Naive thymus-derived CD4-positive, alpha-beta T cell (primary cell): Measurements from ENCODE around the gene KCTD11. TPM values are rescaled to one million over a fixed set of nuclear protein-coding genes. Genes with fewer than 3 reads are reported as not detected.

Experiments
- ATAC-seq: fragments of 150-1000 bp; cut with Tn5 transposase; 2 replicates; pipeline ENCODE4 v1.10.0; 2021; ENCODE audit warnings: mild to moderate bottlenecking, moderate library complexity
- CTCF ChIA-PET: fragments of 350-600 bp; sonication (Branson Sonifier 250); formaldehyde crosslinking; loops from one replicate; lab custom pipeline; 2021; ENCODE audit warnings: antibody characterized with exemption; lab: Charles Lee
- POLR2A ChIA-PET: fragments of 350-600 bp; sonication (Branson Sonifier 250); formaldehyde crosslinking; loops from one replicate; lab custom pipeline; 2021; ENCODE audit warnings: antibody characterized with exemption, inconsistent platforms; lab: Charles Lee
- DNase-seq, 9 donors: peaks; one replicate each; pipeline versions ENCODE4 v3.0.0 to v3.0.0-alpha.2; 2020 to 2022; ENCODE audit warnings: mixed read lengths in 1 of 9
- H3K27ac ChIP-seq: one replicate; pipeline ENCODE4 v1.7.0; 2013; ENCODE audit warnings: mild to moderate bottlenecking, low read depth, low read length, moderate library complexity
- H3K27me3 ChIP-seq, 2 donors: one replicate each; pipeline ENCODE4 v1.7.0; 2013; ENCODE audit warnings: low read length in 2 of 2, mild to moderate bottlenecking in 2 of 2, moderate library complexity in 2 of 2; ENCODE audit not compliant: control insufficient read depth in 2 of 2, insufficient read depth in 2 of 2
- H3K36me3 ChIP-seq, 3 experiments: 1 replicate in 2 of 3; 2 replicates in 1 of 3; pipeline ENCODE4 v1.7.0; 2013; ENCODE audit warnings: low read length in 3 of 3, mild to moderate bottlenecking in 3 of 3, moderate library complexity in 1 of 3; ENCODE audit not compliant: insufficient read depth in 3 of 3, control insufficient read depth in 2 of 3
- H3K4me1 ChIP-seq, 2 donors: one replicate each; pipeline ENCODE4 v1.7.0; 2013; ENCODE audit warnings: low read length in 2 of 2, mild to moderate bottlenecking in 2 of 2, moderate library complexity in 1 of 2; ENCODE audit not compliant: control insufficient read depth in 2 of 2, insufficient read depth in 2 of 2
- H3K4me3 ChIP-seq: 2 replicates; pipeline ENCODE4 v1.7.0; 2013; ENCODE audit warnings: mild to moderate bottlenecking, low read length
- H3K9me3 ChIP-seq, 3 experiments: 1 replicate in 2 of 3; 2 replicates in 1 of 3; pipeline ENCODE4 v1.7.0; 2013; ENCODE audit warnings: low read length in 3 of 3; ENCODE audit not compliant: control insufficient read depth in 2 of 3
- H3K27ac Mint-ChIP-seq, 9 donors: one replicate each; pipeline ENCODE4 v1.8.0; 2020 to 2022; ENCODE audit warnings: mixed read lengths in 9 of 9, mild to moderate bottlenecking in 8 of 9, moderate library complexity in 5 of 9, inconsistent platforms in 2 of 9
- H3K27me3 Mint-ChIP-seq, 5 donors: one replicate each; pipeline ENCODE4 v1.8.0; 2021 to 2022; ENCODE audit warnings: mixed read lengths in 5 of 5, mild to moderate bottlenecking in 1 of 5
- H3K36me3 Mint-ChIP-seq, 5 donors: one replicate each; pipeline ENCODE4 v1.8.0; 2020 to 2022; ENCODE audit warnings: mixed read lengths in 5 of 5, mild to moderate bottlenecking in 3 of 5, inconsistent platforms in 1 of 5
- H3K4me1 Mint-ChIP-seq, 7 donors: one replicate each; pipeline ENCODE4 v1.8.0; 2020 to 2022; ENCODE audit warnings: mixed read lengths in 7 of 7, mild to moderate bottlenecking in 3 of 7, inconsistent platforms in 1 of 7
- H3K4me3 Mint-ChIP-seq, 10 donors: one replicate each; pipeline ENCODE4 v1.8.0; 2020 to 2022; ENCODE audit warnings: mild to moderate bottlenecking in 10 of 10, mixed read lengths in 10 of 10, moderate library complexity in 6 of 10, inconsistent platforms in 2 of 10
- H3K9me3 Mint-ChIP-seq, 11 donors: one replicate each; pipeline ENCODE4 v1.8.0; 2020 to 2022; ENCODE audit warnings: mixed read lengths in 11 of 11, mild to moderate bottlenecking in 4 of 11, inconsistent platforms in 1 of 11, moderate library complexity in 1 of 11
- intact Hi-C, 2 donors: fragments of 100-400 bp; cut with micrococcal nuclease; formaldehyde crosslinking; loops; one replicate each; pipeline ENCODE4 v1.15.1; 2023
- polyA plus RNA-seq, 2 donors: library from polyadenylated mRNA; unstranded; fragments of 300-500 nt; fragmentation: Illumina TruSeq; gene quantifications; one replicate each; pipeline ENCODE4 v1.2.3, GENCODE V29; 2021
- total RNA-seq, 6 experiments: library from RNA in 5 of 6; stranded (reverse) in 5 of 6; gene quantifications; 1 replicate in 5 of 6; 2 replicates in 1 of 6; pipeline ENCODE4 v1.2.3 and lab custom pipeline; 2021 to 2026

Gene KCTD11
- total and polyA plus RNA-seq, 7 experiments from 2014 or later, result 0.83 to 13.7 (median 2.7) TPM

- Histone ChIP-seq H3K9me3 (no peaks in the 10 kb centered on the region), H3K36me3 (no peaks in the 10 kb centered on the region), H3K4me3 (no peak overlapping the region), H3K27me3 (no peaks in the 10 kb centered on the region), H3K4me1 (peaks cover 6% of the 10 kb centered on the region in 2 donors), H3K27ac (no peak overlapping the region)
- Mint-ChIP-seq H3K27me3 (no peaks in the 10 kb centered on the region), H3K27ac (peak overlapping the region in 2 of 9 donors; percentile 17 to 49), H3K4me1 (peaks cover 5 to 23% (median 16%) of the 10 kb centered on the region in 7 donors), H3K36me3 (peaks cover 0 to 4% (median 0%) of the 10 kb centered on the region in 5 donors), H3K4me3 (no peak overlapping the region), H3K9me3 (no peaks in the 10 kb centered on the region)
- ATAC-seq (no peak), DNase-seq (no peak)
- ChIA-PET POLR2A (interaction anchor here (0.6 to 2.1 kb wide), 5 partner anchors 12 to 87 kb away, joined by 3 to 7 read pairs (median 3); no protein-coding TSS in a partner anchor), CTCF (interaction anchor here (0.7 to 1.7 kb wide), 2 partner anchors 16 to 37 kb away, joined by 5 read pairs; partner anchors contain the start of gene TMEM102)
- intact Hi-C loops, result no loop called here
These were observed 46.6 kb downstream of the KCTD11 start for GRCh38 chr17:7398612-7399011.

DNA sequence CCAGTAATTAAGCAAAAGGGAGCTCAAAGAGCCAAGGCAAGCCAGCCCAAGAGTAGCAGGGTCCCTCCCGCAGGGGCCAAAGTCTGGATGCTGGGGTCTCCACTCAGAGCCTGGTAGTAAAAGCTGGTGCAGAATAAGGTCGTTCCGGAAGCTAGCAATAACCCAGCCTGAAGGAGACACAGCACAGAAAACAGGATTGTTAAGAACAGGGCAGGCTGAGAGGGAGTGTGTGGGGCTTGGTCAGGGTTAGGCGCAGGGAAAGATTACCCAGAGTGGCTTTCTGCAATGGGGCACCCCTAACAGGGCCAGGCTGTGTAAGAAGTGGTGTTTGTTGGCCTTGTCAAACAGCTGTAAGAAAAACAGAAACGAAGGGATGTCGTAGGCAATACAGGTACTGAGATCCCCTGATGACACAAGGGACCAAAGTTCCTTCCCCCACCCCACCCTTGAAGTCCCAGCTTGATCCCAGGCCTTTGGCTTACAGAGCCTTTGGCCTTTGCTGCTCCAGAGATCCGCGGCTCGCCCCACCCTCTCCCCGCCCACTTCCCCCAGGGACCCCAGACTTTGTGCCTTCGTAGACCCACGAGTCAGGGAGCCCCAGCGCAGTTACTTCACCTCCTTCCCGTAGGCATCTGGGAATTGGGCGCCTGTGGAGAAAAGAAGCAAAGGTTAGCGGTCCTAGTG is 51.2 kb downstream of the KCTD11 start:
- peaks cover 7 to 23% (median 20%) of the 10 kb centered on the region in 7 donors for H3K4me1 Mint-ChIP-seq
- Histone ChIP-seq H3K36me3 (peaks cover 0 to 3% (median 0%) of the 10 kb centered on the region in 3 experiments), H3K27me3 (no peaks in the 10 kb centered on the region), H3K27ac (peak overlapping the region; percentile 78), H3K9me3 (no peaks in the 10 kb centered on the region), H3K4me3 (peak overlapping the region; percentile 95), H3K4me1 (peaks cover 6 to 10% of the 10 kb centered on the region in 2 donors)
- peak in 1 of 9 donors; percentile 45 for DNase-seq
- peak overlapping the region; percentile 91 to 100 (median 95) for H3K27ac Mint-ChIP-seq
- peaks cover 0 to 20% (median 0%) of the 10 kb centered on the region in 5 donors for H3K27me3 Mint-ChIP-seq
- H3K36me3 Mint-ChIP-seq, result peaks cover 0 to 4% (median 0%) of the 10 kb centered on the region in 5 donors
- no peak for ATAC-seq
- peak overlapping the region; percentile 87 to 98 (median 96) for H3K4me3 Mint-ChIP-seq
- ChIA-PET CTCF (interaction anchor here (0.9 to 1.1 kb wide), 3 partner anchors 19 to 158 kb away, joined by 3 to 4 read pairs (median 3); no protein-coding TSS in a partner anchor), POLR2A (interaction anchor here (0.6 to 3.7 kb wide), 14 partner anchors 10 to 367 kb away, joined by 3 to 38 read pairs (median 6); partner anchors contain the start of genes ATP1B2, NEURL4, PLSCR3 and POLR2A)
- peaks cover 0 to 1% (median 0%) of the 10 kb centered on the region in 11 donors for H3K9me3 Mint-ChIP-seq
- intact Hi-C loops, result loop anchor here (5.0 kb wide), 3 partner anchors 96 to 169 kb away; partner anchors contain the start of genes CTDNEP1 (in 1 of the 2), EIF5A (in 1 of the 2) and ELP5 (in 1 of the 2)

GRCh38 chr17:7403727-7403976 is 51.7 kb downstream of the KCTD11 start:
- H3K27me3 Mint-ChIP-seq, result peaks cover 0 to 20% (median 0%) of the 10 kb centered on the region in 5 donors

GRCh38 chr17:7403977-7404736 is 52.2 kb downstream of the KCTD11 start, which contains the start of gene TMEM256:
TSS of gene TMEM256 (minus strand) at chr17:7404097. CDS start at chr17:7404084, 13 bp downstream.
- Histone ChIP-seq H3K27ac (peak within 1 kb of the TSS; percentile 78), H3K4me1 (peaks cover 9 to 10% of the 10 kb centered on the region in 2 donors), H3K36me3 (peaks cover 0 to 3% (median 0%) of the 10 kb centered on the region in 3 experiments), H3K9me3 (no peaks in the 10 kb centered on the region), H3K27me3 (no peaks in the 10 kb centered on the region), H3K4me3 (peak within 1 kb of the TSS; percentile 95)
- ATAC-seq (peak; percentile 93), DNase-seq (peak; percentile 79 to 96 (median 91))
- intact Hi-C loops, result loop anchor here (1.0 to 5.0 kb wide), 18 partner anchors 10 to 283 kb away; partner anchors contain the start of genes EIF5A (in 2 of the 2), PLSCR3 (in 2 of the 2), POLR2A (in 2 of the 2) and TMEM102 (in 2 of the 2)
- H3K36me3 Mint-ChIP-seq, result peaks cover 0 to 4% (median 0%) of the 10 kb centered on the region in 5 donors
- ChIA-PET CTCF (interaction anchor here (0.6 to 1.1 kb wide), 5 partner anchors 18 to 185 kb away, joined by 3 to 4 read pairs (median 3); no protein-coding TSS in a partner anchor), POLR2A (interaction anchor here (0.8 to 3.7 kb wide), 17 partner anchors 9 to 283 kb away, joined by 3 to 38 read pairs (median 5); partner anchors contain the start of genes ATP1B2, MPDU1, NEURL4 and PLSCR3)
- peaks cover 0 to 1% (median 0%) of the 10 kb centered on the region in 11 donors for H3K9me3 Mint-ChIP-seq
- H3K4me3 Mint-ChIP-seq, result peak within 1 kb of the TSS; percentile 87 to 98 (median 96)
- peaks cover 8 to 25% (median 21%) of the 10 kb centered on the region in 7 donors for H3K4me1 Mint-ChIP-seq
- peaks cover 0 to 23% (median 0%) of the 10 kb centered on the region in 5 donors for H3K27me3 Mint-ChIP-seq
- H3K27ac Mint-ChIP-seq, result peak within 1 kb of the TSS; percentile 91 to 100 (median 96)

More at GRCh38 chr17:7403727-7403976, 51.7 kb downstream of the KCTD11 start:
- Histone ChIP-seq H3K9me3 (no peaks in the 10 kb centered on the region), H3K27me3 (no peaks in the 10 kb centered on the region), H3K36me3 (peaks cover 0 to 3% (median 0%) of the 10 kb centered on the region in 3 experiments), H3K4me1 (peaks cover 8 to 10% of the 10 kb centered on the region in 2 donors), H3K4me3 (peak overlapping the region; percentile 95), H3K27ac (peak overlapping the region; percentile 78)
- Mint-ChIP-seq H3K27ac (peak overlapping the region; percentile 91 to 100 (median 96)), H3K4me3 (peak overlapping the region; percentile 87 to 98 (median 96)), H3K36me3 (peaks cover 0 to 4% (median 0%) of the 10 kb centered on the region in 5 donors), H3K4me1 (peaks cover 7 to 23% (median 20%) of the 10 kb centered on the region in 7 donors), H3K9me3 (peaks cover 0 to 1% (median 0%) of the 10 kb centered on the region in 11 donors)
- POLR2A ChIA-PET, result interaction anchor here (0.6 to 3.7 kb wide), 18 partner anchors 10 to 368 kb away, joined by 3 to 38 read pairs (median 5); partner anchors contain the start of genes ATP1B2, MPDU1, NEURL4 and PLSCR3
- CTCF ChIA-PET, result interaction anchor here (0.6 to 1.1 kb wide), 5 partner anchors 18 to 157 kb away, joined by 3 to 4 read pairs (median 3); no protein-coding TSS in a partner anchor
- DNase-seq, result no peak
- intact Hi-C loops, result loop anchor here (5.0 kb wide), 3 partner anchors 96 to 169 kb away; partner anchors contain the start of genes CTDNEP1 (in 1 of the 2), EIF5A (in 1 of the 2) and ELP5 (in 1 of the 2)
- ATAC-seq, result peak; percentile 6

Other genes starting within 250 kb of the KCTD11 start
Only the 30 nearest of the 36 such genes appear.
- gene ASGR1, start 172.8 kb upstream of the KCTD11 start, total RNA-seq, result 10 to 100 TPM in 1 of 5 experiments, 1 to 10 TPM in 1, under 1 TPM in 2, not detected in 1; 0.79 to 11.9 (median 1.3) TPM
- not detected for gene ASGR1, start 172.8 kb upstream of the KCTD11 start, polyA plus RNA-seq
- gene DLG4, start 132.3 kb upstream of the KCTD11 start, total RNA-seq, result 10 to 100 TPM; 10.9 to 25.4 (median 16.5) TPM
- gene DLG4, start 132.3 kb upstream of the KCTD11 start, polyA plus RNA-seq, result under 1 TPM; 0.26 to 0.83 TPM
- gene ACADVL, start 132.2 kb upstream of the KCTD11 start, total RNA-seq, result 100 to 1,000 TPM; 287 to 390 (median 339) TPM
- gene ACADVL, start 132.2 kb upstream of the KCTD11 start, polyA plus RNA-seq, result 10 to 100 TPM; 75.3 to 88.4 TPM
- gene DVL2, start 117.6 kb upstream of the KCTD11 start, total RNA-seq, result 10 to 100 TPM; 51.2 to 91.5 (median 52.3) TPM
- gene DVL2, start 117.6 kb upstream of the KCTD11 start, polyA plus RNA-seq, result 10 to 100 TPM; 15.1 to 31.1 TPM
- gene PHF23, start 112.7 kb upstream of the KCTD11 start, total RNA-seq, result 10 to 100 TPM; 12.3 to 58.7 (median 55.2) TPM
- gene PHF23, start 112.7 kb upstream of the KCTD11 start, polyA plus RNA-seq, result 10 to 100 TPM; 16.0 to 41.3 TPM
- 100 to 1,000 TPM; 214 to 427 (median 286) TPM for gene GABARAP, start 109.7 kb upstream of the KCTD11 start, total RNA-seq
- gene GABARAP, start 109.7 kb upstream of the KCTD11 start, polyA plus RNA-seq, result 100 to 1,000 TPM; 656 to 950 TPM
- gene CTDNEP1, start 100.4 kb upstream of the KCTD11 start, total RNA-seq, result 100 to 1,000 TPM in 4 of 5 experiments, 10 to 100 TPM in 1; 96.8 to 173 (median 133) TPM
- 10 to 100 TPM; 38.3 to 45.4 TPM for gene CTDNEP1, start 100.4 kb upstream of the KCTD11 start, polyA plus RNA-seq
- 10 to 100 TPM; 26.9 to 49.1 (median 32.9) TPM for gene ELP5, start 99.9 kb upstream of the KCTD11 start, total RNA-seq
- gene ELP5, start 99.9 kb upstream of the KCTD11 start, polyA plus RNA-seq, result 10 to 100 TPM; 60.4 to 89.9 TPM
- gene CLDN7, start 89.7 kb upstream of the KCTD11 start, total RNA-seq, result 1 to 10 TPM in 2 of 5 experiments, under 1 TPM in 3; 0.29 to 3.8 (median 0.81) TPM
- gene CLDN7, start 89.7 kb upstream of the KCTD11 start, polyA plus RNA-seq, result 1 to 10 TPM; 1.7 to 2.9 TPM
- gene SLC2A4, start 70.4 kb upstream of the KCTD11 start, total RNA-seq, result not detected
- not detected for gene SLC2A4, start 70.4 kb upstream of the KCTD11 start, polyA plus RNA-seq
- under 1 TPM in 3 of 5 experiments, not detected in 2; 0.27 to 0.64 (median 0.40) TPM for gene YBX2, start 57.5 kb upstream of the KCTD11 start, total RNA-seq
- gene YBX2, start 57.5 kb upstream of the KCTD11 start, polyA plus RNA-seq, result not detected
- gene EIF5A, start 44.5 kb upstream of the KCTD11 start, total RNA-seq, result 100 to 1,000 TPM; 237 to 666 (median 453) TPM
- 100 to 1,000 TPM; 158 to 558 TPM for gene EIF5A, start 44.5 kb upstream of the KCTD11 start, polyA plus RNA-seq
- 100 to 1,000 TPM in 3 of 5 experiments, 10 to 100 TPM in 2; 72.6 to 145 (median 107) TPM for gene GPS2, start 36.8 kb upstream of the KCTD11 start, total RNA-seq
- gene GPS2, start 36.8 kb upstream of the KCTD11 start, polyA plus RNA-seq, result 100 to 1,000 TPM in 1 of 2 donors, 10 to 100 TPM in 1; 80.1 to 134 TPM
- 10 to 100 TPM; 42.6 to 92.6 (median 50.1) TPM for gene NEURL4, start 22.8 kb upstream of the KCTD11 start, total RNA-seq
- 1 to 10 TPM; 1.1 to 2.5 TPM for gene NEURL4, start 22.8 kb upstream of the KCTD11 start, polyA plus RNA-seq
- gene ACAP1, start 15.6 kb upstream of the KCTD11 start, total RNA-seq, result 100 to 1,000 TPM; 482 to 708 (median 599) TPM
- gene ACAP1, start 15.6 kb upstream of the KCTD11 start, polyA plus RNA-seq, result 100 to 1,000 TPM; 234 to 337 TPM
- not detected for gene TMEM95, start 3.0 kb downstream of the KCTD11 start, total RNA-seq
- gene TMEM95, start 3.0 kb downstream of the KCTD11 start, polyA plus RNA-seq, result not detected
- 10 to 100 TPM in 4 of 5 experiments, 1 to 10 TPM in 1; 1.5 to 23.4 (median 13.9) TPM for gene TNK1, start 28.9 kb downstream of the KCTD11 start, total RNA-seq
- 1 to 10 TPM; 5.8 to 7.4 TPM for gene TNK1, start 28.9 kb downstream of the KCTD11 start, polyA plus RNA-seq
- 100 to 1,000 TPM in 1 of 5 experiments, 10 to 100 TPM in 4; 74.8 to 142 (median 85.0) TPM for gene PLSCR3, start 42.4 kb downstream of the KCTD11 start, total RNA-seq
- 100 to 1,000 TPM; 162 to 212 TPM for gene PLSCR3, start 42.4 kb downstream of the KCTD11 start, polyA plus RNA-seq
- gene TMEM256, start 51.9 kb downstream of the KCTD11 start, total RNA-seq, result 10 to 100 TPM; 31.5 to 58.5 (median 48.2) TPM
- 10 to 100 TPM; 45.2 to 64.9 TPM for gene TMEM256, start 51.9 kb downstream of the KCTD11 start, polyA plus RNA-seq
- gene NLGN2, start 55.7 kb downstream of the KCTD11 start, total RNA-seq, result 10 to 100 TPM in 3 of 5 experiments, 1 to 10 TPM in 2; 1.6 to 17.8 (median 11.9) TPM
- gene NLGN2, start 55.7 kb downstream of the KCTD11 start, polyA plus RNA-seq, result under 1 TPM; 0.20 to 0.28 TPM
- not detected for gene SPEM1, start 68.2 kb downstream of the KCTD11 start, total RNA-seq
- not detected for gene SPEM1, start 68.2 kb downstream of the KCTD11 start, polyA plus RNA-seq
- not detected for gene SPEM2, start 73.5 kb downstream of the KCTD11 start, total RNA-seq
- not detected for gene SPEM2, start 73.5 kb downstream of the KCTD11 start, polyA plus RNA-seq
- not detected for gene SPEM3, start 76.7 kb downstream of the KCTD11 start, total RNA-seq
- gene SPEM3, start 76.7 kb downstream of the KCTD11 start, polyA plus RNA-seq, result not detected
- 10 to 100 TPM in 3 of 5 experiments, 1 to 10 TPM in 2; 8.2 to 19.1 (median 16.5) TPM for gene TMEM102, start 83.3 kb downstream of the KCTD11 start, total RNA-seq
- 10 to 100 TPM in 1 of 2 donors, 1 to 10 TPM in 1; 8.5 to 26.1 TPM for gene TMEM102, start 83.3 kb downstream of the KCTD11 start, polyA plus RNA-seq
- gene FGF11, start 87.3 kb downstream of the KCTD11 start, total RNA-seq, result 10 to 100 TPM in 1 of 5 experiments, 1 to 10 TPM in 4; 2.8 to 39.7 (median 3.4) TPM
- under 1 TPM in 1 of 2 donors, not detected in 1; 0.09 TPM for gene FGF11, start 87.3 kb downstream of the KCTD11 start, polyA plus RNA-seq
- gene CHRNB1, start 92.9 kb downstream of the KCTD11 start, total RNA-seq, result 10 to 100 TPM in 1 of 5 experiments, 1 to 10 TPM in 4; 6.0 to 14.6 (median 7.2) TPM
- 10 to 100 TPM; 14.9 to 24.8 TPM for gene CHRNB1, start 92.9 kb downstream of the KCTD11 start, polyA plus RNA-seq
- 10 to 100 TPM; 30.3 to 89.2 (median 64.1) TPM for gene ZBTB4, start 127.5 kb downstream of the KCTD11 start, total RNA-seq
- 10 to 100 TPM; 15.3 to 25.5 TPM for gene ZBTB4, start 127.5 kb downstream of the KCTD11 start, polyA plus RNA-seq
- under 1 TPM in 1 of 5 experiments, not detected in 4; 0.16 TPM for gene SLC35G6, start 129.3 kb downstream of the KCTD11 start, total RNA-seq
- gene SLC35G6, start 129.3 kb downstream of the KCTD11 start, polyA plus RNA-seq, result not detected
- 100 to 1,000 TPM; 165 to 501 (median 225) TPM for gene POLR2A, start 132.2 kb downstream of the KCTD11 start, total RNA-seq
- 10 to 100 TPM; 43.6 to 82.4 TPM for gene POLR2A, start 132.2 kb downstream of the KCTD11 start, polyA plus RNA-seq
- 10 to 100 TPM; 27.3 to 82.4 (median 36.9) TPM for gene TNFSF12, start 196.9 kb downstream of the KCTD11 start, total RNA-seq
- 10 to 100 TPM; 25.4 to 36.1 TPM for gene TNFSF12, start 196.9 kb downstream of the KCTD11 start, polyA plus RNA-seq